Activated CD8-positive, alpha-beta T cell treated with anti-CD3 and anti-CD28 coated beads, Interleukin-2, amount 10 ng/mL, durations not matched to agents 7 days and 5 days (primary cell): ENCODE measurements around the gene CD19. TPM values are rescaled to one million over a fixed set of nuclear protein-coding genes. Genes with fewer than 3 reads are reported as not detected.
"Not testable (repeated sequence)": the region's sequence is repeated elsewhere in the genome, so short reads cannot be mapped to it uniquely, and the experiment has no call there.

Experiments used
- ATAC-seq: fragments of 150-1000 bp; cut with Tn5 transposase; one replicate; pipeline ENCODE4 v1.10.0; 2021; ENCODE audit warnings: moderate library complexity
- CTCF ChIA-PET: fragments of 350-600 bp; sonication (Branson Sonifier 250); formaldehyde crosslinking; loops from one replicate; lab custom pipeline; 2021; ENCODE audit warnings: antibody characterized with exemption; lab: Charles Lee
- POLR2A ChIA-PET: fragments of 350-600 bp; sonication (Branson Sonifier 250); formaldehyde crosslinking; loops from one replicate; lab custom pipeline; 2021; ENCODE audit warnings: antibody characterized with exemption; lab: Charles Lee
- DNase-seq: peaks from one replicate; pipeline ENCODE4 v3.0.0-alpha.2; 2020
- H3K27ac Mint-ChIP-seq: one replicate; pipeline ENCODE4 v1.8.0; 2021; ENCODE audit warnings: mild to moderate bottlenecking, mixed read lengths
- H3K27me3 Mint-ChIP-seq: one replicate; pipeline ENCODE4 v1.8.0; 2021; ENCODE audit warnings: low read depth, mixed read lengths
- H3K36me3 Mint-ChIP-seq: one replicate; pipeline ENCODE4 v1.8.0; 2021; ENCODE audit warnings: low read depth, mixed read lengths
- H3K4me1 Mint-ChIP-seq: one replicate; pipeline ENCODE4 v1.8.0; 2021; ENCODE audit warnings: low read depth, mixed read lengths
- H3K4me3 Mint-ChIP-seq: one replicate; pipeline ENCODE4 v1.8.0; 2021; ENCODE audit warnings: mild to moderate bottlenecking, mixed read lengths
- H3K9me3 Mint-ChIP-seq: one replicate; pipeline ENCODE4 v1.8.0; 2022; ENCODE audit warnings: mixed read lengths; ENCODE audit not compliant: insufficient read depth
- total RNA-seq, 2 experiments: library from RNA; stranded (reverse); gene quantifications; one replicate each; pipeline ENCODE4 v1.2.3, GENCODE V29; 2021

The CD19 gene
- total RNA-seq, 2 experiments from 2014 or later = 0.52 to 0.68 TPM

- Mint-ChIP-seq H3K4me1 (peaks cover 26% of the 10 kb centered on the region), H3K27ac (no peak overlapping the region), H3K27me3 (no peaks in the 10 kb centered on the region), H3K36me3 (no peaks in the 10 kb centered on the region), H3K9me3 (no peaks in the 10 kb centered on the region), H3K4me3 (no peak overlapping the region)
- ChIA-PET POLR2A (no interaction called here), CTCF (no interaction called here)
- ATAC-seq (no peak), DNase-seq (no peak)
These were observed 7.0 kb downstream of the CD19 start for GRCh38 chr16:28938721-28939120.

DNA sequence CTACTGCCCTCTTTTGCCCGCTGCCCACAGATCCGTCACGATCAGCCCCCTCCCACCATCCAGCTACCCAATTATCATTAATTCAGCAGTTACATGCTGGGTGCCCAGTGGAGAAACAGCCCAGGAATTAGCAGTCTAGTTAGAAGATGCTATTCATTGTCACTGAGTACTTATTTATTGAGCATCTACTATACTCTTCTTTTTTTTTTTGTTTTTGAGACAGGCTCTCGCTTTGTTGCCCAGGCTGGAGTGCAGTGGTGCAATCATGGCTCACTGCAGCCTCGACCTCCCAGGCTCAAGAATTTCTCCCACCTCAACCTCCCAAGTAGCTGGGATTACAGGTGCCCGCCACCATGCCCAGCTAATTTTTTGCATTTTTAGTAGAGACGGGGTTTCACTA is 8.1 kb downstream of the CD19 start:
- H3K4me3 Mint-ChIP-seq, CTCF ChIA-PET, H3K27ac Mint-ChIP-seq, H3K9me3 Mint-ChIP-seq, DNase-seq, H3K27me3 Mint-ChIP-seq, H3K36me3 Mint-ChIP-seq, ATAC-seq, POLR2A ChIA-PET: not testable (repeated sequence)
- H3K4me1 Mint-ChIP-seq = peaks cover 28% of the 10 kb centered on the region

DNA sequence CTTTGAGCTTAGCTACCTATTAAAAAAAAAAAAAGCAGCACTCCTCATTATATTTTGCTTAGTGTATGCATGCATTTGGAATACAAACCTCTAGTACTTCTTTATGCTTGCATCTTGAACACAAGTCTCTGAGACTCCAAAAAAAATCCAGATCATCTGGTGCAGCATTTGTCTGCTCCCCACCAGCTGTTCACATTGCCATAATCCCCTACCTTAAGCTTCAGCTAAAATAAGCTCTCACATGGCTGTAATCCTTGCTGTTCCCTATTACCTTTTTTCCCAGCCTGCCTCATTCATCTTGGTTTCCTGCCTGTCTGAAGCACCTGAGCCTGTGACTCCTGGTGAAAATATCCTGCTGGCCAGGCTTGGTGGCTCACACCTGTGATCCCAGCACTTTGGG is 11.5 kb downstream of the CD19 start:
- H3K9me3 Mint-ChIP-seq = no peaks in the 10 kb centered on the region
- no peak overlapping the region for H3K27ac Mint-ChIP-seq
- POLR2A ChIA-PET = interaction anchor here (0.6 to 3.1 kb wide), 3 partner anchors 9 to 120 kb away, joined by 3 to 14 read pairs (median 3); partner anchors contain the start of gene ATXN2L
- peaks cover 7% of the 10 kb centered on the region for H3K27me3 Mint-ChIP-seq
- peaks cover 22% of the 10 kb centered on the region for H3K4me1 Mint-ChIP-seq
- no peak for ATAC-seq
- no peak overlapping the region for H3K4me3 Mint-ChIP-seq
- CTCF ChIA-PET = interaction anchor here (3.6 to 4.2 kb wide), 2 partner anchors 69 to 97 kb away, joined by 45 to 51 read pairs; partner anchors contain the start of gene TUFM
- no peaks in the 10 kb centered on the region for H3K36me3 Mint-ChIP-seq
- DNase-seq = no peak

GRCh38 chr16:28946681-28947080 is 14.9 kb downstream of the CD19 start:
- POLR2A ChIA-PET = interaction anchor here (0.6 kb wide), 1 partner anchor 84 kb away, joined by 3 read pairs; no protein-coding TSS in a partner anchor
- H3K27ac Mint-ChIP-seq = no peak overlapping the region
- DNase-seq = no peak
- peaks cover 6% of the 10 kb centered on the region for H3K36me3 Mint-ChIP-seq
- ATAC-seq = no peak
- H3K4me1 Mint-ChIP-seq = peaks cover 31% of the 10 kb centered on the region
- CTCF ChIA-PET = interaction anchor here (0.9 to 3.6 kb wide), 6 partner anchors 10 to 72 kb away, joined by 3 to 45 read pairs (median 3); no protein-coding TSS in a partner anchor
- H3K9me3 Mint-ChIP-seq = no peaks in the 10 kb centered on the region
- no peak overlapping the region for H3K4me3 Mint-ChIP-seq
- H3K27me3 Mint-ChIP-seq = peaks cover 7% of the 10 kb centered on the region

DNA sequence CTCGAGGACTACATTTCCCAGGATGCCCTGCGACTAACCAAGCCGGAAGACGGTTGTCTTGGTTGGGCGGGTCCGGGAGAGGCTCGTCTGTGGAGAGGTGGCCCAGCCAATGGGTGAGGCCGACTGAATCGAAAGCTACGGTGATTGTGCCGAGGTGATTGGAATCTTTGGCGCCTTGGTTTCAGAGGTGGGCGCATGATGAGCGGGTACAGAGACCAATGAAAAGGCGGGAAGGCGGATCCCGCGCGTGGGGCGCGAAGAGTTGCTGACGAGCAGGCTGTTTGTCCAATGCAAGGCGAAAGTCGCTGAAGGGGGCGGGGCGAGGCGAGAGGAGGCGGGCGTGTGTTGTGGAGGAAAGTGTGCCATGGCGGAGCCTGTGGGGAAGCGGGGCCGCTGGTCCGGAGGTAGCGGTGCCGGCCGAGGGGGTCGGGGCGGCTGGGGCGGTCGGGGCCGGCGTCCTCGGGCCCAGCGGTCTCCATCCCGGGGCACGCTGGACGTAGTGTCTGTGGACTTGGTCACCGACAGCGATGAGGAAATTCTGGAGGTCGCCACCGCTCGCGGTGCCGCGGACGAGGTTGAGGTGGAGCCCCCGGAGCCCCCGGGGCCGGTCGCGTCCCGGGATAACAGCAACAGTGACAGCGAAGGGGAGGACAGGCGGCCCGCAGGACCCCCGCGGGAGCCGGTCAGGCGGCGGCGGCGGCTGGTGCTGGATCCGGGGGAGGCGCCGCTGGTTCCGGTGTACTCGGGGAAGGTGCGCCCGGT is 19.1 kb downstream of the CD19 start, which contains the start of gene NFATC2IP:
NFATC2IP (plus strand) TSS at position 290 of the 762 bp plus-strand sequence; CDS start at position 365, 75 bp downstream.
- peak; percentile 98 for ATAC-seq
- Mint-ChIP-seq H3K27me3 (peaks cover 7% of the 10 kb centered on the region), H3K4me1 (peaks cover 32% of the 10 kb centered on the region), H3K4me3 (peak within 1 kb of the TSS; percentile 97), H3K9me3 (no peaks in the 10 kb centered on the region), H3K36me3 (peaks cover 36% of the 10 kb centered on the region), H3K27ac (peak within 1 kb of the TSS; percentile 98)
- peak; percentile 100 for DNase-seq
- CTCF ChIA-PET = interaction anchor here (0.6 to 2.1 kb wide), 3 partner anchors 9 to 340 kb away, joined by 3 to 6 read pairs (median 3); no protein-coding TSS in a partner anchor
- POLR2A ChIA-PET = interaction anchor here (0.6 to 2.1 kb wide), 10 partner anchors 23 to 741 kb away, joined by 3 to 10 read pairs (median 4); partner anchors contain the start of genes ATXN2L, LAT and TUFM

DNA sequence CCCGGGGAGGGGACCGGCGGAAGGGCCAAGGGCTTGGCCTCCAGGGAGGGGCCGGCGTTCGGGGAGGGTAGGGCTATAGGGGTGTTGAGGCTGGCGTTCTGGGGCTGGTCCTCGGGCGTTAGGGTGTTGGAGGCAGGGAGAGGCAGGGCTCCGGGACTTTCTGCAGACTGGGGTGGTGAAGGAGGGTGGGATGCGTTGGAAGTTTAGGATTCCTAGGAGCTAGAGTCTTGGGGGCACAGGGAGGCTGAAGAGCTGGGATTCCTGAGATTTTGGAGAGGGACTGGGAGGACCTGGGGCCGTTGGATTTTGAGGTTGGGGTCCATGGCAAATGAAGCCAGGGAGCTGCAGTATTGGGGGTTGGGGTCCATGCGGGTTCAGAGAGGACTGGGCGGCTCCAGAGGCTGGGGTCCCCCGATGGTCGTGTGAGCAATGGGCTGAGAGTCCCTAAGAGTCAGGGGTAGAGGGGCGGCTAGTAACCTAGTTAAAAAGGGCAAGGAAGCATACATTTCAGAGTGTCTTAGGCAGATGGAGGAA is 19.7 kb downstream of the CD19 start:
- ChIA-PET POLR2A (interaction anchor here (0.9 to 2.1 kb wide), 6 partner anchors 22 to 741 kb away, joined by 3 to 10 read pairs (median 3); partner anchors contain the start of genes ATXN2L and LAT), CTCF (interaction anchor here (2.1 kb wide), 1 partner anchor 22 kb away, joined by 6 read pairs; no protein-coding TSS in a partner anchor)
- DNase-seq (peak; percentile 55), ATAC-seq (no peak)
- peaks cover 41% of the 10 kb centered on the region for H3K36me3 Mint-ChIP-seq
- peak overlapping the region; percentile 97 for H3K4me3 Mint-ChIP-seq
- H3K9me3 Mint-ChIP-seq = no peaks in the 10 kb centered on the region
- peak overlapping the region; percentile 98 for H3K27ac Mint-ChIP-seq
- peaks cover 30% of the 10 kb centered on the region for H3K4me1 Mint-ChIP-seq
- peaks cover 7% of the 10 kb centered on the region for H3K27me3 Mint-ChIP-seq

DNA sequence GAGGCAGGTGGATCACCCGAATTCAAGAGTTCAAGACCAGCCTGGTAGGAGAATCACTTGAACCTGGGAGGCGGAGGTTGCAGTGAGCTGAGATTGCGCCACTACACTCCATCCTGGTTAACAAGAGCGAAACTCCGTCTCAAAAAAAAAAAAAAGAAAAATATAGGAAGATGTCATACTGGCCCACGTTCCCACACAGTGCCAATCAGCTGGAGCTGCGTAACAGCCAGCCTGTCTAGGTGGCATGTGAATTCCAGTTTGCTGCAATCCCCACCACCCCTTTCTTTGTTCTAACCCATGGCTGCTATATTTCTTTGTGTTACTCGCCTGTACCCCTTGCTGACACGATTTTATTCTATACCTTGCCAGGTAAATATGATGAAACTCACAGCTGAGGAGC is 26.4 kb downstream of the CD19 start:
- Mint-ChIP-seq H3K4me1 (peaks cover 9% of the 10 kb centered on the region), H3K36me3 (peaks cover 66% of the 10 kb centered on the region), H3K27ac (no peak overlapping the region), H3K27me3 (no peaks in the 10 kb centered on the region), H3K4me3 (no peak overlapping the region), H3K9me3 (no peaks in the 10 kb centered on the region)
- ChIA-PET CTCF (interaction anchor here (1.0 to 1.1 kb wide), 2 partner anchors 13 to 19 kb away, joined by 3 to 4 read pairs; no protein-coding TSS in a partner anchor), POLR2A (interaction anchor here (0.5 kb wide), 1 partner anchor 137 kb away, joined by 3 read pairs; no protein-coding TSS in a partner anchor)
- DNase-seq (no peak), ATAC-seq (no peak)

DNA sequence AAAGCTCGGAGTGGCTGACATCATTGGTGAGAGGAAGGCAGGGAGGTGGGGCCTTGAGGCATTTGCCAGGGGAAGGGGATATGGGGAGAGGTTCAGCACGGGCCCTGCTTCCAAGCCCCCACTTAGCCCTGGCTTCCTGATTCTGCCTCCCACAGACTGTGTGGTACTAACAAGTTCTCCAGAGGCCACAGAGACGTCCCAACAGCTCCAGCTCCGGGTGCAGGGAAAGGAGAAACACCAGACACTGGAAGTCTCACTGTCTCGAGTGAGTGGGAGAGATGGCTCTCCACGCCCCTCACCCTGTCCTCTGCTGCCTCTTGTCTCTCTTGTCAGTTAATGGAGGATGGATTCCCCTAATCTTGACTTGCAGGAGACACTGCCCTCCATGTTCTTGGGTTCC is 27.1 kb downstream of the CD19 start:
- ATAC-seq = no peak
- no peak for DNase-seq
- H3K27me3 Mint-ChIP-seq = no peaks in the 10 kb centered on the region
- H3K9me3 Mint-ChIP-seq = no peaks in the 10 kb centered on the region
- H3K27ac Mint-ChIP-seq = peak overlapping the region; percentile 43
- ChIA-PET CTCF (interaction anchor here (1.0 to 1.1 kb wide), 2 partner anchors 14 to 19 kb away, joined by 3 to 4 read pairs; no protein-coding TSS in a partner anchor), POLR2A (interaction anchor here (0.5 kb wide), 1 partner anchor 137 kb away, joined by 3 read pairs; no protein-coding TSS in a partner anchor)
- peaks cover 66% of the 10 kb centered on the region for H3K36me3 Mint-ChIP-seq
- peaks cover 5% of the 10 kb centered on the region for H3K4me1 Mint-ChIP-seq
- no peak overlapping the region for H3K4me3 Mint-ChIP-seq

DNA sequence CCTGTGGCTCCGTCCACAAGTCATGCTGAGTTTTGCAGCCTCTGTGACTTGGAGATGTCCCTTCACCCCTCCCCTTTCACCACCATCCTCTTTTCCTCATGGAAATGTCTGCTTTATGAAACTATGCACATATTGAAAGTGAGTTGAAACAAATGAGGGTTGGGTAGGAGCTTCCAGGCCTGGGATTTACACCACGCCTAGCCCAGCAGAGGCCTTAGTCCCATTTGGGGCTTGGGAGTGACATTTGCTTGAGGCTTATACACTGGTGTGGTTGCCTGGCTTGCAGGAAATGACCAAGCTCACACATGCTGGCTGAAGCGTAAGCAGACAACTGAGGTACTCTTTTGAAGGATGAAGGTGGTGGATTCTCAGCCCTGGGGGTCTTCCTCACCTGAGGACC is 32.3 kb downstream of the CD19 start:
- peaks cover 57% of the 10 kb centered on the region for H3K36me3 Mint-ChIP-seq
- H3K27me3 Mint-ChIP-seq = no peaks in the 10 kb centered on the region

DNA sequence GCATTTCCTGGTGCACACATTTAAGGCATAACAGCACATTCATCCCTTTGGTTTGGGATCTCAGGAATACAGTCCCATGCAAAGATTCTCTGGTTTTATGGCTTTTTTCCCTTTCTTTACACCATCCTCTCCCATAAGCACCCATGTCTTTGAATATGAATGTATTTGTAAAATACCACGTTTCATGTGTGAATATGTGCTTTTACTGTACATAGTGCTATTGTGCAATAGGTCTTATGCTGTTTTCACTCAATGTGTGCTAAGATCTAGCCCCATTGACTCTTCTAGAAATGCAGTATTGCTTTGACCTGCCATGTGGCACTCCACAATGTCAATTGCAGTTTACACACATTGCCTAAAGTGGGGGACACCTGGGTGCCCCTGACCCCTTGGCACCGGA is 32.7 kb downstream of the CD19 start:
- peaks cover 52% of the 10 kb centered on the region for H3K36me3 Mint-ChIP-seq
- no peak overlapping the region for H3K4me3 Mint-ChIP-seq
- H3K9me3 Mint-ChIP-seq = no peaks in the 10 kb centered on the region
- ChIA-PET CTCF (no interaction called here), POLR2A (no interaction called here)
- ATAC-seq (no peak), DNase-seq (no peak)
- no peaks in the 10 kb centered on the region for H3K4me1 Mint-ChIP-seq
- H3K27me3 Mint-ChIP-seq = no peaks in the 10 kb centered on the region
- H3K27ac Mint-ChIP-seq = no peak overlapping the region

More for the DNA sequence above, 32.3 kb downstream of the CD19 start:
- CTCF ChIA-PET = no interaction called here
- DNase-seq (no peak), ATAC-seq (no peak)
- POLR2A ChIA-PET = no interaction called here
- Mint-ChIP-seq H3K4me3 (no peak overlapping the region), H3K9me3 (no peaks in the 10 kb centered on the region), H3K27ac (no peak overlapping the region), H3K4me1 (peaks cover 2% of the 10 kb centered on the region)

DNA sequence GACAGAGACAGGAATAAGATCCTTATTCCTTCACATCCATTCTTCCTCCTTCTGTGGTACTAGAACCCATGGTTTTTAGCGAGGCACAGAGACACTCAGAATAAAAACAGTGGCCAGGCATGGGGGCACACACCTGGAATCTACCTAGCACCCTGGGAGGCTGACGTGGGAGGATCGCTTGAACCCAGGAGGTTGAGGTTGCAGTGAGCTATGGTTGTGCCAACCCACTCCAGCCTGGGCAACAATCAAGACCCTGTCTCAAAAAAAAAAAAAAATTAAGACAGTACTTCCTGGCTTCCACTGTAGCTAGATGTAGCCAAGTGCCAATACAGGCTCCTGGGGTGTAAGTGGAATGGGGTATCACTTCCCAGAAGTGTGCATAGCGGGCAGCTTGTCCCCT is 35.4 kb downstream of the CD19 start:
- DNase-seq (no peak), ATAC-seq (no peak)
- Mint-ChIP-seq H3K9me3 (no peaks in the 10 kb centered on the region), H3K4me3 (no peak overlapping the region), H3K36me3 (peaks cover 35% of the 10 kb centered on the region), H3K27me3 (no peaks in the 10 kb centered on the region), H3K27ac (no peak overlapping the region), H3K4me1 (no peaks in the 10 kb centered on the region)
- POLR2A ChIA-PET = no interaction called here
- CTCF ChIA-PET = interaction anchor here (0.7 to 1.7 kb wide), 3 partner anchors 11 to 22 kb away, joined by 3 to 5 read pairs (median 3); no protein-coding TSS in a partner anchor
